ENCODE data around the gene ELL2.

Gene ELL2

GRCh38 chr5:95958310-95959014 lies 3.2 kb downstream of the ELL2 start:
- intact Hi-C loops (cut with DNase I), result loop anchor here (5.0 kb wide), 1 partner anchor 66 kb away; no protein-coding TSS in a partner anchor
- DNase-seq, result no peak

DNA sequence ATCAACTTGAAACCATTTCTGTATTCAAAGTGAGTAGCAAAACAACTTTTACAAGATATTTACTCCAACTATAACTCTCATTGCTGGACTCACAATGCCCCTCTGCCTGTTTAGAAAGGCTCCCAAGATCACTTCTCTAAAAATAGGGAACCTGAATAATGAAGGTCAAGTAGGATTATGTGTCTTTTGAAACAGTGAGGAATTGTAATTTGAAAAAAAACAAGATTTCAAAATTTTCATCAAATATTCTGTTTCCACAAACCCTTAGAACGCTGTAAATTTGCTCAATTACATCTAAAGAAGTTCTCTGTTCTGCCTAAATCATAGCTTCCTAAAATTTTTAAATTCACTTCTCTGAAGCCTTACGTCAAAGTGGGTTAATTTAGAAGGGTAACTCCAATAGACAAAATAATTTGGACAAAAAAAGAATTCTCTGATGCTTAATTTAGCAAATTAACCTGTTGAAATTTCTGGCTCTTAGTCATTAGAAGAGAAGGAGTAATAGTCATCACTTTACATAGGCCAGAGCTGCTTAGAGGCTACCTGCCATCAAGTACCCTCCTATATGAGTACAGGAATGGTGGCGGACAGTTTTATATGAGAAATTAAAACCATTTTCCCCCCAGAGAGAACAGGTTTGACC lies 4.0 kb downstream of the ELL2 start:
- intact Hi-C loops (cut with DNase I), result loop anchor here (5.0 kb wide), 1 partner anchor 65 kb away; no protein-coding TSS in a partner anchor
- DNase-seq, result no peak

- intact Hi-C loops (cut with DNase I), result loop anchor here (5.0 kb wide), 1 partner anchor 65 kb away; no protein-coding TSS in a partner anchor
- no peak for DNase-seq
Measured at GRCh38 chr5:95956900-95957293, 4.8 kb downstream of the ELL2 start.

DNA sequence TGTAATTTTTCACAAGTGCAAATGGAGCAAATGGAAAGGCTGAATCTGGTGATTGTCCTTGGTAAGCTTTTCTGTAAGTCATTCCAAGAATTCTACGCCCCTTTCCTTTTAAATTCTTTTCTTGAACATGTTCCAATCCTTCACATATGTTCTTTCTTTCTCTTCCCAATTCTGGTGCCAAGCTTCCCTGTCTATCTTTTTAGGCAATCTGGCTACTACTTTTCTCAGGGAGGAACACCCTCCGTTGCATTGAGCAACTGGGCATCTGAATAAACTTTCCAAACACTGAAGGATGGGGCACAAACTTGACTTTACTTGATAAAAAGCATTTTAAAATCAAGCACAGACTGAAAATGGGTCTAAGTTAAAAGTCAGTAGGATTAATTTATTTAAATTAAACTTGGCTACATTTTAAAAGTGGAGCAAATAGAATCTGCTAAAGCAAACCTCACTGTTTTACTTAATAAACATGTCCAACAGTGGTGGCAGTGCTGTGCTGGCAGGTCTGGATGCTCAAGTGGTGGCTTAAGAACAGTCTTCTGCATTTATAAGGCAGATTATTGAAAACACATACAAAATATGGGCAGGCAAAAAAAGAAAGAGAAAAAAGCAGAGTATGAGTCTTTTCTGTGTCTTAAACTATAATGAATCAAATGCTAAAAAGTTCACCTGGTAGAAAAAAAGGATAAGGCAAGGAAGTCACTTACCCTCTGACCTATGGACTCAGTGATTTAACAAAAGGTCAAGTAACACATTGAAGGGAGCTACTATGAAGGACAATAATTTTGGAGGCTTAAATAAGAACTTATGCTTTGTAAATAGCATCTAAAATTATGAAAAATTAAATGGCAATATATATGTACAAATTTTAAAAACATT lies 5.4 kb downstream of the ELL2 start:
- intact Hi-C loops (cut with DNase I), result loop anchor here (5.0 kb wide), 1 partner anchor 64 kb away; no protein-coding TSS in a partner anchor
- no peak for DNase-seq

DNA sequence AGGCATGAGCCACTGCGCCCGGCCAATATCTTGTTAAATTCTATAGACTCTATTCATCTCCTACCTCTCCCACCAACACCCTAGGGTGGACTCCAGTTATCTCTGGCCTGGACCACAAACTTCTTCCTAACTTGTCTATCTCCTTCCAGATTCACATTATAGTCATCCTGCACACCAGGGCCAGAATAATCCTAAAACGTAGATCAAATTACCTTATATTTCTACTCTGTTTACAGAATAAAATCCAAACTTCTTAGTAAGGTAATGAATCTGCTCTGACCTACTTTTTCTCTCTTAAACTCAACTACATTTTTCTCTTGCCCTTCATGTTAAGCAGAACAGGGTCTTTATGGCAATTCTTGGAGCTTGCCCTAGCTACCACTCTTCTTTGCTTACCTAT lies 6.9 kb downstream of the ELL2 start:
- intact Hi-C loops (cut with DNase I), result loop anchor here (5.0 kb wide), 1 partner anchor 62 kb away; no protein-coding TSS in a partner anchor
- DNase-seq, result no peak

DNA sequence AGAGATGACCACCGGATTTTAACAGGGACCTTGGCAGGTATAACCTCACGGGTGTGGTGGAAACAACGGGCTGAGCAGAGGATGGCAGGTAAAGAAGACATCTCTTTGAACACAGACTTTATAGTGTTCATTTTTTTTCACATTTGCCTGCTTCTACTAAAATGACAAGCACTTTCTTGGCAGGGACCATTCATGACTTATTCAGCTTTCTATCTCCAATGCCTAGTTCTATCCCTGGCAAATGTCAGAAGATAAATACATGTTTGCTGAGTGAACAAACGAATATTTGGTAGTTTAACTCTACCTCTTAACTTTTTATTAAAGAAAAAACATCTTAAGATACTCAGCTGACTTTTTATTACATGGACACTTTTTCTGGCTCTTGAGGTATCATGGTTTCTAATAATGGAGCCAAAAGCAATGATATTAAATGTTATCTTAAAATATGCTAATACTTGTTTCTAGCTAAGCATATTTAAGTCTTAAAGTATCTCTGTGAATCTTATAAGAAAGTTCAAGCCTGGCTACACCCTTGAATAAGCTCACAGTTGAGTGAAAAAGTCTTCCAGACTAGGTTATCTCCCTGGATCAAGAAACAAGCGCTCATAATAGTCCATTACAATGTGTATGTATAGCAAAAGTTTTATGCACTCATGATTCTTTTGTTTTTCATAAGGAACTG lies 8.5 kb downstream of the ELL2 start:
- intact Hi-C loops (cut with DNase I), result no loop called here
- DNase-seq, result peak in 1 of 10 donors; percentile 33

GRCh38 chr5:95951916-95952315 lies 9.7 kb downstream of the ELL2 start:
- intact Hi-C loops (cut with DNase I), result no loop called here

GRCh38 chr5:95949810-95950209 lies 11.8 kb downstream of the ELL2 start:
- DNase-seq, result no peak
- intact Hi-C loops (cut with DNase I), result no loop called here

More at GRCh38 chr5:95951916-95952315, 9.7 kb downstream of the ELL2 start:
- DNase-seq, result no peak

- intact Hi-C loops (cut with DNase I), result no loop called here
- no peak for DNase-seq
Measured at GRCh38 chr5:95948631-95949030, 13.0 kb downstream of the ELL2 start.

GRCh38 chr5:95946451-95946850 lies 15.2 kb downstream of the ELL2 start:
- intact Hi-C loops (cut with DNase I), result no loop called here
- no peak for DNase-seq

GRCh38 chr5:95942968-95943367 lies 18.7 kb downstream of the ELL2 start:
- DNase-seq, result no peak
- intact Hi-C loops (cut with DNase I), result no loop called here

GRCh38 chr5:95942414-95942813 lies 19.2 kb downstream of the ELL2 start:
- DNase-seq, result no peak
- intact Hi-C loops (cut with DNase I), result no loop called here

DNA sequence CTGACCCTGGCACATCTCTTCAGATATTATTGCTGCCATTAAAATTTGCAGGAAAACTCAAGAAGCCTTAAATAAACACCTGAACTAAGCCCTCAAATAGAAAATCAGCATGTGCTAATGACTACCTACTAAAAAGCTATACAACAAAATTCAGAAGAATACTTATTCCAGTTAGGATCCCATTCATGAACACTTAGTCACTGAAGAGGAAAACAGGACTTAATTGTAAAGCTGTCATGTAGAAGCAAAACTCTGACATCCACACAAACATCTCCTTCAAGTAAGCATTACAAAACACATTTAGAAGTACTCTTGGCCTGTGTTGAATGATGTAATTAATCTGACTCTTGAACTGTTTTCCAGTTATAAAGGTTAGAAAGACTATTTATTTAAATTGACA lies 19.9 kb downstream of the ELL2 start:
- no peak for DNase-seq
- intact Hi-C loops (cut with DNase I), result no loop called here

- peak in 9 of 10 donors; percentile 17 to 89 (median 54) for DNase-seq
- intact Hi-C loops (cut with DNase I), result no loop called here
Measured at GRCh38 chr5:95940758-95941682, 20.6 kb downstream of the ELL2 start.

- intact Hi-C loops (cut with DNase I), result no loop called here
Measured at GRCh38 chr5:95939465-95939864, 22.2 kb downstream of the ELL2 start.

GRCh38 chr5:95938766-95939165 lies 22.9 kb downstream of the ELL2 start:
- DNase-seq, result no peak
- intact Hi-C loops (cut with DNase I), result no loop called here

More at GRCh38 chr5:95939465-95939864, 22.2 kb downstream of the ELL2 start:
- DNase-seq, result no peak

- intact Hi-C loops (cut with DNase I), result no loop called here
- no peak for DNase-seq
Measured at GRCh38 chr5:95938347-95938746, 23.3 kb downstream of the ELL2 start.

DNA sequence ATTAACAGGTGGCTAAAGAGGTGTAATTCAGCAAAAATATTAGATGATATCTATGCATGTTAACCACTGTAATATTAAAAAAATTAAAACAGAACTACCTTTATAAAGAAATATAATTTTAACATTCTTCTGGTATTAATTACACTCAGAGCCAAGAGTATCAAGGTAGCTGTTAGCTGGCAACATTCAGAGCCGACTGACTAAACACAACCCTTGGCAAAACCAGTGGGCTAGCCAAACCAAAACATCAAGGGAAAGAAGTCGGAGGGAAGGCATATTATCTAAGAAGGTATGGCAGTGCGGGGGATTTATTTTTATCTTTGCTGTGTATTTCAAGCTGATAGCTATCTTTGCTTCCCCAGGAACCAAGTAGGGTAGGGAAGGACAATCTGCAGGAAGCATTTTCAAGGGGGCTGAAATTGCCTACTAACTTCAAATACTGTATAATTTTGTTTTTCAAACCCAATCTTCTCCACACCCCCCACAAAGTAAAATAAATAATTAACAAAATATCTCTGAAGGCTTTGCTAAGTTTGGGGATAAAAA lies 24.0 kb downstream of the ELL2 start:
- DNase-seq, result no peak
- intact Hi-C loops (cut with DNase I), result no loop called here

DNA sequence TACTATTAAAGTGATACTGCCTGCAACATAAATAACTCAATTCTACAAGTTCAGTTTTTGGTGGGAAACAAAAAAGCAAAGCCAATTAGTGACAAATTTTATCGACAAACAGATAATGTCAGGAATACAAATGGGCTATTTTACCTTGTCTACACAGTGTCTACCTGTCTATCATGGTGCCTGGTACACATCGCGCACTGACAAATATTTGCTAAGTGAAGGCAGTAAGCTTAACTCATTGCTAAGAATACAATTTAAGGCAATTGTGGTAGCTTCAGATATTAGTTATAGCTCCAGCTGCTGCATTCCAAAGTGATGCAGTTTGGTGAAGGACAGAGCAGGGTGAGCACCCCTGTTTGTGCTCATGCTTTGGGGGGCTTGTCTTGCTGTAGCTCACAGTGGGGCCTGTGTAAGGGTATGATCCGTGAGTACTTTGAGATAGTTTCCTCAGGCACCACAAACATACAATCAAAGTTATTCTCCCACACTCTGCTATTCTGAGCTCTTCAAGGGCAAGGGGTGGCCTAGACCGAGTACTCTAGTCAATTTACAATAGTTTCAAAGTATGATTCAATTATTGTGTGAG lies 24.7 kb downstream of the ELL2 start:
- intact Hi-C loops (cut with DNase I), result no loop called here
- no peak for DNase-seq
